Measurements from ENCODE around the gene PLCD4. TPM values are rescaled to one million over a fixed set of nuclear protein-coding genes. Genes with fewer than 3 reads are reported as not detected.
A peak's percentile ranks its signal among the peaks of the same experiment; 100 is the strongest.

Gene PLCD4
- 31.0 TPM for total RNA-seq

DNA sequence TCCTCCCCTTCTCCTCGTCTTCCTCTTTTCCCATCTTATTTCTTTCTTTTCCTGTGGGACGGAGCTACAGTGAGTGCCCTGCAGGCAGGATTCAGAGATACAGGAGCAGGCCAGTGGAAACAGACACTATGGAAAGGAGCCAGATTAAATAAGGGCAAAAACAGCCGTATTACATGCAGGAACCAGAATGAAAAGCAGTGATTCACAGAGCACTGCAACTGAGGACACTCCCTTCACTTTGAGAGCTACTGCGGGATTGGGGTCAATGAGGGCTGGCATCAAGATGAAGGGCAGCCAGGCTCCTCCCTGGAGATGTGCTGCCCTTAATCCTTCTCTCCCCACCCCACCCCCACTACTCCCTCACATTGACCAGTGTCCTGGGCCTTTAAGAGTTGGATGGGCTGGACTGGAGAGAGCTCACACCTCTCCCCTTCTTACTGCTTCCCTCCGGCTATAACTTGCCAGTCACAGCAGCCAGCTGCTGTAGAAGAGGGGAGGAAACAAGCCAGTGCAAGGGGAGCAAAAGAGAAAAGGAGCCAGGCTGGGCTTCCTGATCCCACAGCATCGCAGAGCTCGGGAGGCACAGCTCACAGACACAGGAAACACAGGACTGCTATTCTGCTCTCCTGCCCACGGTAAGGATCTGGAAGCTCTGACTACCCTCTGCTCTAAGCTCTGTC is at the start of gene PLCD4:
Gene PLCD4, plus strand, starts transcription at position 464 of the 680 bp plus-strand sequence. CDS start 7,841 bp downstream, outside the sequence.
- DNase-seq, result peak; percentile 80

DNA sequence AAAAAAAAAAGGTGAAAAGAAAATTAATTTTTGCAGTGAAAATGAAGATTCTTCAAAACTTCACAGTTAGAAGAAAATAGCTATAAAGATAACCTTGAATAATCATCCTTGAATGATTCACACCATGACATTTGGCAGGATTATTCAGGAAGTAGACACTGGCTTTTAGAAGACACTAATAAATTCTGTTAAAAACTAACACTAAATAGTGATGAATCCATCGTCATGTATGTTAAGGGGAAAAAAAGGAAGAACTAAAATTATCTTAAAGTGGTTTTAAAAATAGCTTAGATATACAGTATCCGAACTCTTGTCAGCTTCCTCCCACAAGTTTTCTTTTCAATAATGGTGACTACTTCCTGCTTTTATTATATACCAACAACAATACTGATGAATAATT is 49.8 kb upstream of the PLCD4 start:
- DNase-seq, result no peak

DNA sequence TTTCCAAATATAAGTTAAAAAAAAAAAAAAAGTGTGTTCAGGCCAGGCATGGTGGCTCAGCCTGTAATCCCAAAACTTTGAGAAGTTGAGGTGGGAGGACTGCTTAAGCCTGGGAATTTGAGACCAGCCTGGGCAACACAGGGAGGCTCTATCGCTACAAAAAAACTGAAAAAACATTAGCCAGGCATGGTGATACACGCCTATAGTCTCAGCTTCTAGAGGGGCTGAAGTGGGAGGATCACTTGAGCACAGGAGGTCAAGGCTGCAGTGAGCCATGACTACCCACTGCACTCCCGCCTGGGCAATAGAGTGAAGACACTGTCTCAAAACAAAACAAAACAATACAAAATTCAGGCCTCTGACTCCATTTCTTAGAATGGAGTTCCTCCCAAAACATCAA is 48.7 kb upstream of the PLCD4 start:
- no peak for DNase-seq

DNA sequence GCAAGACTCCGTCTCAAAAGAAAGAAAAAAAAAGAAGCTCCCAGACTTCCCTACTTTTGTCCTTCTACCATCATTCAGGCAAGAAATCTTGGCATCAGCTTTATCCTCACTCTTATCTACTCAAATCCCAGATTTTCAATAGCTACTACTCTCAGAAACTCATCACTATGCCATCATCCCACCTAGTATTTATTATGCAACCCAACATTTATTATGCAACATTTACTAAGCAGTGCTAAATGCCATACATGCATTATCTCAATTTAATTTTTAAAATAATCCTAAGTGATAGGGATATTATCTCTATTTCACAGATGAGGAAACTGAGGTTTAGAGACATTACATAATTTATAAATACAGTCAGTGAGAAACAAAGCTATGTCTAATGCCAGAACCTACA is 43.6 kb upstream of the PLCD4 start:
- DNase-seq, result no peak

DNA sequence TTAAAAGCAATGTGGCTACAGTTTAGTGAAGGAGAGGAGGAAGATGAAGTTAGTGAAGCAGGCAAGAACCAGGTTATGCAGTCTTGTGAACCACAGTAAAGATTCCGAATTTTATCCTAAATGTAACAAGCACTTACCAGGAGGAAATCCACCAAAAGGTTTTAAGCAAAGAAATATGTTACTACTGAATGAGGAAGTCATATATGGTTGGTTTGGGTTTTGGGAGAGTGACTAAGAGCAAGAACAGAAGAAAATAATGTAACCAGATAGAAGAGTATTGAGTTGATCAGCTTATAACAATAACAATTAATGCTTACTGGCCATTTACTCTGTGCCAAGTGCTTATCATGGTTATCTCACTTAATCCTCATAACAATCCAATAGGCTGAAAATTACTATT is 41.4 kb upstream of the PLCD4 start:
- no peak for DNase-seq

DNA sequence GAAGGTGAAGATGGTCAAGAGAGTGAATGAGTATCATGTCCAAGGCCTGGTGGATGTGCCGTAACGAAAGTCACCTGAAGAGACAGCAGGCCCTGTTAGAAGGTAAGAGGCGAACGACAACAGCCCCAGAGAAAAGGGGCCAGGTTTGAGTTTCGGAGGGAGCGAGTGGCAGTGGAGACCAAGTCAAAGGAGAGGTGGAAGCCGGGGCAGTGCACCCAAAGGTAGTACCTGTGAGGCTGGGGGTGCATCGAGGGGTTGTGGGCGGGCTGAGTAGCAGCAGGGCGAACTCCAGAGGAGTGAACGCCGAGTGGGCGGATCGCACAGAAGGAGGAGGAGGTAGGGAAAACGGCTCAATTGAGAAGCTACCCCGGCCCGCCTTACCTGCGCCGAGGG is 39.9 kb upstream of the PLCD4 start:
- no peak for DNase-seq

DNA sequence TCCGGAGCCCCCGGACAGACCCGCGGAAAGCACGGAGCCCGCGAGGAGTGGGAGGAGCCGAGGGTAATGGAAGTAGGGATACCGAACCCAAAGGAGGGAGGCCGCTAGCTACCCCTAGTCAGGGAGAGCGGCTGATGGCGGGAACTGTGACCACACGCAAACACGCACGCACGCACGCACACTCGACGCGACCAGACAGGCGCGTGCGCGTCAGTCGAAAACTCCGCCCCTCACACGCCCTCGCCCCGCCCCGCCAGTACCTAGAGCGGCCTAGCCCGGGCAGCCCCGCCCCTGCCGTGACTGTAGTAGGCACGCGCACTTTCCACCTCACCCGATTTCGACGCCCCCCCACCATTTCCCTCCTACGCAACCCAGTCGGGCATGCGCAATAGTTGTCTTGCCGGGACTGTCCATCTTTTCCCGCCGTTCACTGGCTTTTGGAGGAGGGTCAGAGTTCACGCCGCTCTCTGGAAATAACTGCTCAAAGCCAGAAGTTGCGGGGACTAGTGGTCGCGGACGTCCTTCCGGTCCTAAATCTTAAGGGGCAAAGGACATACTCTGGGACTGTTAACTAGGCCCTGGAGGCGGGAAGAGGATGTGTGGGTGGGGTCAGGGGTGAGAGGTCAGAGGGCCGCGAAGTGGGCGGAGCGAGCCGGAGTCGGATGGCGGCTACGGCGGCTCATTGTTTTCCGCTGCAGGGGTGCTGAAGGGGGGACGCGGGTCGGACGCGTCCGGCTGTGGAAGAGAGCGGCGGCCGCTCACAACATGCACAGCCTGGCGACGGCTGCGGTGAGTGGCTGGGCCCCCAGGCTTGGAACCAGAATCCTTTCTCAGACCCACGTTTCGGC is 39.3 kb upstream of the PLCD4 start, which contains the start of the genes CNOT9 and USP37:
Gene CNOT9, plus strand, starts transcription at position 650 of the 848 bp plus-strand sequence. Its CDS starts 116 bp downstream, at position 766.
Gene USP37, minus strand, starts transcription at position 162 of the 848 bp plus-strand sequence. CDS start 9,698 bp downstream, outside the sequence.
- peak; percentile 100 for DNase-seq

DNA sequence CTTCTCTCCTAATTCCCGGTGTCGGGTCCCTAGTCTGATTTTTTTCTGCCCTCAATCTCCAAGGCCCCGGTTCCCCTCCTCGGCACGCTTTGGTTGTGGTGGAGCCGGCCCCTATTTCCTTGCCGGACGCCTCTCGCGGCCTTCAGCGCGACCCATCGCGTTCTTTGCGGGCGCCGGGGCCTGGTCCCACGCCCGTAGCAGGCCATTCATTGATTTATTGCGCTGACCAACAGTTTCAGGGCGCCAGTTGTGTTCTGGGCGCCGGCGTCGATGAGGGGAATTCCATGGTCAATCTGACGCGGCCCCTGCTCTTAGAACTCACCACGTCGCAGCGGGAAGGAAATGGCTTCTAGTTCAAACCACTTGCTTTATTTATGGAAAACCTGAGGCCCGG is 38.7 kb upstream of the PLCD4 start:
- DNase-seq, result peak; percentile 58

DNA sequence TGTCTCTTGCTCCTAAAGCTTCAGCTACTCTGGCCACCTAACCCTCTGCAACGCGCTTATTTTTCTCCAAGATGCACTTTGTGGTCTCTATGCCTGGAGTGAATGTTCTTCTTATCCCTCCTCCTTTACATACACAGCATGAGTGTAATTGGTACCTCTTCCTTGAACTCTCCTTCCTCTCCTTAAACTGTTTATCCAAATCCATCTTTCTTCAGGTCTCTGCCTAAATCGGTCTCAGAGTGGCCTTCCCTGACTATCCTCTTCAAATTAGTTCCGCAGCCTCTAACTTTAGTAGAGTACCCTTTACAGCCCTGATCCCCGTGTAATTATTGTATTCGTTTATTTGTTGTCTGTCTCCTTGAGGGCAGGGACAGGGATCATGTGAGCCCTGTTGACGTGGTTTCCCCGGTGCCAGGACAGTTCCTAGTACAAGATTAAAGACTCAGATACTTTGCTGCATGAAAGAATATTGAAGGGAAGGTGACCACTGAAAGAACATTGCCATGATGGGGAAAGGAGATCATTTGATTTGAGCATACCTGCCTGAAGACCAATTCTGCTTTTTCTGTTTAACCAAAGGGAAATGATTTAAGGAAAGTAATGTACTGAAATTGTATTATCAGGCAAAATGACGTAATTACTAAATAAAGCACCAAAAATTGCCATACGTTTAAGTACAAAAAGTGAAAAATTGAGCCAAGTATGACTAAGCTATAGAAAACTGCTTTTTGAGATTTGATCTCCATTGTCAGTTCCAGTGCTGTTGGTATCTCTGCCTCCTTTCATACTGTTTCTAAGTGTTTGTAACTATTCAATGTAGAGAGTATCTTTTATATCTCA is 37.8 kb upstream of the PLCD4 start:
- DNase-seq, result peak; percentile 35

DNA sequence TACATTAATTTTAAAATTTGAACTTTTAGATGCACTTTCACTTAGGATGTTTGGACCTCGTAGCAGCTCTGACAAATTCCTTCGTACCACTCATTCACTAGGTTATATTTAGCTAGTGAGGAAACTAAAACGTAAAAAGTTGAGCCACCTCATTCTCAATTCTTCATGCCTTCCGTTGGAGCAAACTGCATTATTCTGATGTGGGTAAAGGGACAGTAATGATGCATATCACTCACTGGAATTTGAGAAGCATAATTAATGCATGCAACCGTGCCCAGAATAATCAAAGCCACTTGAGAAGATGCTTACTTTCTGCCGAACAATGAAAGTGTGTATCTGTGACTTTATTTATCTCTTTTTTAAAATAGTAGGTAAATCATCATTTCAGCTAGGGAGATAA is 36.8 kb upstream of the PLCD4 start:
- peak; percentile 4 for DNase-seq

DNA sequence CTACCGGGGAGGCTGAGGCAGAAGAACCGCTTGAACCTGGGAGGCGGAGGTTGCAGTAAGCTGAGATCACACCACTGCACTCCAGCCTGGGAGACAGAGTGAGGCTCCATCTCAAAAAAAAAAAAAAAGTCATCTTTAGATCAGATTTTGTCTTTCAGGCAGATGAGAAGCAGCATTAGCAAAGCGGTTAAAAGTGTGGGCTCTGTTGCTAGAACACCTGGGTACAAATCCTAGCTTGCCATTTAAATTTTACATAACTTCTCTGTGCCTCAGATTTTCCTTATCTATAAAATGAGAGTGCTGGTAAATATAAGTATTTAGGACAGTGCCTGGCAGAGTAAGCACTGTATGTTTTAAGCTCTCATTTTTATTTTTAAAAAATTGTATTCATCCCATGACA is 30.8 kb upstream of the PLCD4 start:
- no peak for DNase-seq

DNA sequence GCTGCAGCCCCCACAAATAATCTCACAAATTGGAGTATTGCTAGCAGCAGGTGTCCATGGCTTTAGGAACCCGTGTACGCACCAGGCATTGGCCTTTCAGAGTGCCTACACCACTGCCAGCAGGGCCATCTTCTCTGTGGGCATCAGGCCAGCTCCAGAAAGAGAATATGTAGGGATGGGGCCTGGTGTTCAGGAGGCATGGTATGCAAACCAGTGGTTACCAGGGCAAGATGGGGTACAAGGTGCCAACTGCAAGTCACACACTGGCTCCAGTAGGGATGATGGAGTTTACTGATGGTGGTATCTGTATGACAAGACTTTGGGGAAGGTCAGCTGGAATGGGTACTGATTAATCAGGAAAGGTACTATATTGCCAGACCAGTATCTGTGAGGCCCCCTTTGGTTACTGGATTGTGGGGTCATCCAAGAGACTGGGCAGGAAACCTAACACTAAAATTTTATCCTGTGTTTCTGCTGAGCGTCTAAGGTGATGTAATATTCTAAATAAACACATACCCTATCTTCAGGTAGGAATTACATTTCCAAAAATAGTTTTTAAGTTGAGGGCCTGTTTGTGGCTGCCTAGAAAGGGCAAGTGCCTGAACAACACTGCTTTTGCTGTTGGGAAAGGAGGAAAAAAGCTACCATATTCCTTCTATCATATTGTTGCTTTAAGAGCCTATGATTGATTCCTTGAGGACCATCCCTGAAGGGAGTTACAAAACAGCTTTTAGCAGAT is 30.0 kb upstream of the PLCD4 start:
- peak; percentile 4 for DNase-seq

DNA sequence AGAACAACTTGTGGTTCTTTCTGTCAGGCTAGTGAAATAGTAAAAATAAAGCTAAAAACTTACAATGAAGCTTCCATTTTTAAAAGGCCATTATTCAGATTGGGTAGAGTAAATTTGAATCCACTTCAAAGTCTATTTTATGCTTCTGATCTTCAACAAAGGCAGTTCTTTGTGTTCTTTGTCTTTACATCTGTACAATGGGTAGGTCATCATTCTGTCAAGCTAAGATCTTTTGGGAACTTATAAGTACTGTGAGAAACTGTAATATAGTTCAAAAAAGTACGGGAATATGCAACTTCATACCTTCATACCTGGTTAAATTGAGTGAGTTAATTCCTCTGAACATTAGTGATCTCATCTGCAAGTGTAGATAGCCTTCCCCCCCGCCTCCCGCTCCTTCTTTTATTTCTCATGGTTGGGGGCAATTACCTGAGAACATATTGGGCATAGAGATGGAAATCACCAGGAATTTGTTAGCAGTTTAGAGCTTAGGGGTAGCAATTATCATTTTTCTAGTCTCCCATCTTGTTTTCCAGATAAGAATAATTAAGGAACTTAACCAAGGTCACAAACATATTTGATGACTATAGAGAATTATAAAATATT is 29.3 kb upstream of the PLCD4 start:
- no peak for DNase-seq

DNA sequence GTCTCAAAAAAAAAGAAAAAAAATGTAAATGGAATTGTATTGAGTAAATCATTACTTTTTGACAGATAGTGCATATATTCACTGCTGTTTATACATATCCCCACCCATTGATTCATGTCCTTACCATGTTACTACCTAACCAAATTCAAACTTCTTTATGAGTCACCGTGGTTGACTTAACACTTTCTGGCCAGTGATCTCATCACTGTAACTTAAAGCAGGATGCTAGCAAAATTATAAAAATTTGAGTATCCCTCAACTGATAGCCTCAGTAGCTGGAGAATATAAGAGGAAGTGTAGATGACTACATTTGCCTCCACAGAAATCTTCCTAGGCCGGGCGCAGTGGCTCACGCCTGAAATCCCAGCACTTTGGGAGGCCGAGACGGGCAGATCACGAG is 25.6 kb upstream of the PLCD4 start:
- no peak for DNase-seq

DNA sequence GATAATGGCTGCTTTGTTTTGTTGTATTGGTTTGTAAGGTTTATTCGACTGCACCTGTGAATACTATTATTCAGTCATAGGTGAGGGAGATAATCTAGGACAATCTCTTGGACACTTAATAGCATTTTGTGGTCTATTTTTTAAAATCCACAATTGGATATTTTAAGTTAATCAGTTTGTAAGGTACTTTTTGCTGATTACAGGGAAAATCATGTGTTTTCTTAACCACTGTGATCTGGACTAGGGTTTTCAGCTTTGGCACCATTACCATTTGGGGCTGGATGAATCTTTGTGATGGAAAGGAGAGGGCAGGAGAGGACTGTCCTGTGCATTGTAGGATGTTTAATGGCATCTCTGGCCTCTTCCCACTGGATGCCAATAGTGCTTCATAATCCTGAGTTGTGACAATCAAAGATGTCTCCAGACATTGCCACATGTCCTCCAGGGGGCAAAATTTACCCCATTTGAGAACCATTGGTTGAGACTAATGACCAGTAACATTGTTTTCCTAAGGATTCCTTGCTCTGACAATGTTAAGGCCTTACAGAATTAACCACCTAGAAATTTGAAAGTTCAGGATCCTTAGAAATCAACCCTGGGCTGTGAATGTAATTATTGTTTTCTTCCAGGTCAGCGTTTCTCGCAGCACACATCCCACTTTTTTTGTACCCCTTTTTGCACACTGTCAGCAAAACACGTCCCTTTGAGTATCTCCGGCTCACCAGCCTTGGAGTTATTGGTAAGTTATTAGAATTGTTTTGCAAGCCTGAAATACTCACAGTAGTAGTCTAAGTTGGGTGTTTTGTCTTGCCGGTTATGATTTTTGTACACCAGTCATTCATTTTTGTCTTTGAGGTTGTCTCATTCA is 23.5 kb upstream of the PLCD4 start:
- no peak for DNase-seq

DNA sequence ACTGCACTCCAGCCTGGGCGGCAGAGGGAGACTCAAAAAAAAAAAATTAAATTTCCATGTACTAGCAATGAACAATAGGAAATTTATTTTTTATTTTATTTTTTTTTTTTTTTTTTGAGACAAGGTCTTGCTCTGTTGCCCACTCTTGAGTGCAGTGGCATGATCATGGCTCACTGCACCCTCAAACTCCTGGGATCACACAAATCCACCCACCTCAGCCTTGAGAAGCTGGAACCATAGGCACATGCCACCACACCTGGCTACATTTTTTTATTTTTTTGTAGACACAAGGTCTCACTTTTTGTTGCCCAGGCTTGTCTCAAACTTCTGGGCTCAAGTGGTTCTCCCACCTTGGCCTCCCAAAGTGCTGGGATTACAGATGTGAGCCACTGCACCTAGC is 22.2 kb upstream of the PLCD4 start:
- DNase-seq, result no peak

DNA sequence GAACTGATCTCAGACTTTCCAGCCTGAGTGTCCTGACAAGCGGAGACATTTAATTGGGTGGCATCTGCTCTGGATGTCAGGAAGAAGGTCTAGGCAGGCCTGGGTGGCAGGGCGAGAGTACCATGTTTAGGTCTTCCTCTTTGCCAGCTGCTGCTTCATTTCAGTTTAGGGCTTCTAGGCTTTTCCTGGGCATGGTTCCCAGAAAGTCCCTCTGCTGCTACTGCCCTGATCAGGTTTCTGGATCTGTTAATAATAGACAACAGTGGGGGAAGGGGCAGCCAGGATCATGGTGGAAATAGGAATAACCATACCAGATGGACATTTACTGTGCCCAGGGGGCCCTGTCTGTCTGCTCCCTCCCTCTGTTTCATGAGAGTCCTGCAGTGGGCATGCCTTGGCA is 2.3 kb upstream of the PLCD4 start:
- DNase-seq, result peak; percentile 97

DNA sequence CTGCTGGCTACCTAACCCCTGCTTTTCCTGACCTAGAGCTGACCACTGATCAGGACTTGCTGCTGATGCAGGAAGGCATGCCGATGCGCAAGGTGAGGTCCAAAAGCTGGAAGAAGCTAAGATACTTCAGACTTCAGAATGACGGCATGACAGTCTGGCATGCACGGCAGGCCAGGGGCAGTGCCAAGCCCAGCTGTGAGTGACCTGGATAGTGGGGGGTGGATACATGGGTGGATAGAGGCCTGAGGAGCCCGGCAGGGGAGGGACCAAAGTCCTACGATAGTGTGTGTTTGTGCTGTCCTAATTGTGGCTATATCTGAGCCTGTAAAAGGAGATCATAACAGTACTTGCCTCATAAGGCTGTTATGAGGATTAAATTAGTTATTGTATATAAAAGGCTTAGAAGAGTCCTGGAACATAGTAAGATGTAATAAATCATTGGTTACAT is 8.2 kb downstream of the PLCD4 start:
- DNase-seq, result no peak

DNA sequence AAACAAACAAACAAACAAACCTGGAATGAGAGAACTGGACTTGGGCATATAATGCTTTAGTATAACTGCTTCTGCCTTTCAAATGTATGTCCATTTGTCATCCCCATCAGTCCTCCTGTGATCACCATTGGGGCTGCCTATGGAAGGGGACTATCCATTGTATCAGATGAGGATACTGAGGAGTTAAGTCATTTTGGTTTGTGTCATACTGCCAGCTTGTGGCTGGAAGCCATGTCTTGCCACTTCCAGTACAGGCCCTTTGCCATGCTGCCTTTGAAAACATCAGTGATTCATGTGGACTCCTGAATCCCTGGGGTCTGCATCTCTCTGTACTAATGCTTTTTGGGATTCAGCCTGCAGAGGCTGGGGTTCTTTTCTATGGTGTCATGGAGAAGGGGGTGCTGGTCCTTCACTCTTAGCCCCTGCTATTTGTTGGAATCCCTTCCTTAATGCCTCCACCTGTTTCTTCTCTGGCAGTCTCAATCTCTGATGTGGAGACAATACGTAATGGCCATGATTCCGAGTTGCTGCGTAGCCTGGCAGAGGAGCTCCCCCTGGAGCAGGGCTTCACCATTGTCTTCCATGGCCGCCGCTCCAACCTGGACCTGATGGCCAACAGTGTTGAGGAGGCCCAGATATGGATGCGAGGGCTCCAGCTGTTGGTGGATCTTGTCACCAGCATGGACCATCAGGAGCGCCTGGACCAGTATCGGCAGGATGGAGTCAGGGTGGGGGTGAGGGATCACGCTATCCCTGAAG is 10.6 kb downstream of the PLCD4 start:
- peak; percentile 40 for DNase-seq

DNA sequence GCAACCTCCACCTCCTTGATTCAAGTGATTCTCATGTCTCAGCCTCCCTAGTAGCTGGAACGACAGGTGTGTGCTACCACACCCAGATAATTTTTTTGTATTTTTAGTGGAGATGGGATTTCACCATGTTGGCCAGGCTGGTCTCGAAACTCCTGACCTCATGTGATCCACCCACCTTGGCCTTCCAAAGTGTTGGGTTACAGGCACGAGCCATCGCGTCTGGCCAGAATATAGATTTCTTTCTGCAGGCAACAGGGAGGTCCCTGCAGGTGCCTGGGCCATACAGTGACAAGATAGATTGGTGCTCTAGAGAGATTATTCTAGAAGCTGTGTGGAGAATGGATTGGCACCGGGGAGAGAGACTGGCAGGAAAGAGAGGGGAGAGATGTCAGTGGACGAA is 13.3 kb downstream of the PLCD4 start:
- DNase-seq, result no peak
